Adipose tissue (tissue), 3 donors: ENCODE measurements around the gene VPS26B. TPM values are rescaled to one million over a fixed set of nuclear protein-coding genes. Genes with fewer than 3 reads are reported as not detected.
"Not testable (repeated sequence)": the region's sequence is repeated elsewhere in the genome, so short reads cannot be mapped to it uniquely, and the experiment has no call there.

Source experiments
- H3K27ac ChIP-seq: one replicate; pipeline ENCODE4 v1.5.1; 2013; ENCODE audit warnings: low read depth, low read length
- WGBS, 3 donors: extraction: QIAGEN DNeasy Blood & Tissue Kit; methylation state at CpG; one replicate each; pipeline ENCODE4 v1.1.7; 2013; 5-methylcytosine and 5-hydroxymethylcytosine counted together
- polyA plus RNA-seq, 3 donors: library from polyadenylated mRNA; stranded (reverse); fragments of 200-250 nt; gene quantifications; one replicate each; pipeline ENCODE4 v1.2.3, GENCODE V29; 2013
- donor health status: healthy with polysubstance abuse.
- donor health status: Bipolar disorder and iron deficiency.
- donor health status: healthy.

VPS26B gene
- polyA plus RNA-seq, 3 donors, result 19.8 to 24.4 (median 20.8) TPM

DNA sequence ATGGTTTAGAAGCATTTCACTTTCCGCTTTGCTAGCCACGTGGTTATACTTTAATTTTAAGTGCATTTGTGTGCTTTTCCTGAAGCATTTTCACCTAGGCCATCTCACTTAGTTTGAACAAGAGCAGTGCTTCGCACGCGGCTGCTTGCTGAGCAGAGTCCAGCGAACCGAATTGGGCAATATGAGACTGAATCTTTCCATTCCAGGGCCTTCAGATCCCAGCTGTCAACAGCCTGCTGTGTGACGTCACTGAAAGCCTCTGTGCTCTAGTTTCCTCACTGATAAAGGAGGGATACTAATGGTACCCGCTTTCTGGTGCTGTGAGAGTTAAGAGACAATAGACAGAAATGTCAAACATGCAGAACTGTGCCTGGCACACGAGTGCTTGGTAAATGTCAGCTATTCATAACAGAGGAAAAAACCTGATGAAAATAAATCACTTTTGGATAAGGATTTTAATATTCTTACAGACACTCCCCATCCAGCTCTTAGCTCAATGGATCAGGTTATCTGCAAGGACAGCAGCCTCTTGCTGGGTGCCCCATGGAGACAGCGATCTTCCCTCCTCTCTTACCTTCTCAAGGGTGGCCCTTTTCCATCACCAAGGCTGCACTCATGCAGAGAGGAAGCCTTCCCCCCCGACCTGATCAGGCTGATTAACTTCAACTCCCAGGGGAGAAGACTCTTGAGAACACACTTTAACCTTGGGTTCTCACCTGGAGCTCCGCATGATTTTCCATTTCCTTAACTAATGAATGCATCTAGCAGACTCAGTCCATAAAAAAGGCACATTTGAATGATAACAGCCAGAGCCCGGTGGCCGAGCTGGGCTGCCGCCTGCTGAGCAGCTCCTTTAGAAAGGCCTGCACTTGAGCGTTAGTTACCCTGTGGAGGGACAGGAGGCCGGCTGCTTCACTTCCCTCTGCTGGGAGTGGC, 48.2 kb downstream of the VPS26B start:
- H3K27ac ChIP-seq, result no peak overlapping the region
- WGBS, 3 donors, result 31 to 39% (median 34%) methylated on average over 18 of the region's 18 CpGs

DNA sequence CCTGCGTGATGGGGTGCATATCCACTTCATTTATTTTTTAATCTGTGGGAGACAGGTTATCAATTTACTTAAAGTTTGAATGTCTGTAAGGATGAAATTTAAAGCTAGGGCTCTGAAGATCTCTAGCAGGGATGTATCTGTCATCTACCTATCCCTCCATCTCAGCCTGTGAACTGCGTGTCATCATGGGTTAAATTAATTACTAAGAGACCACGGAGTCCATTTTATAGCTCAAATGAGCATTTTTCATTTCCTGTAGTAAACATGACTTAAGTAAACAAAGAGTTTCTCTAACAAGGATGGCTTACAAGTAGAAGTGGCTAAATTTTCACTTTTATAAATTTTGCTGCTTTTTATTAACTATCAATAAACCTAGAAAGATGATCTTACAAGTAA, 48.8 kb downstream of the VPS26B start:
- no peak overlapping the region for H3K27ac ChIP-seq
- 24 to 51% (median 37%) methylated on average over 3 of the region's 3 CpGs for WGBS, 3 donors

DNA sequence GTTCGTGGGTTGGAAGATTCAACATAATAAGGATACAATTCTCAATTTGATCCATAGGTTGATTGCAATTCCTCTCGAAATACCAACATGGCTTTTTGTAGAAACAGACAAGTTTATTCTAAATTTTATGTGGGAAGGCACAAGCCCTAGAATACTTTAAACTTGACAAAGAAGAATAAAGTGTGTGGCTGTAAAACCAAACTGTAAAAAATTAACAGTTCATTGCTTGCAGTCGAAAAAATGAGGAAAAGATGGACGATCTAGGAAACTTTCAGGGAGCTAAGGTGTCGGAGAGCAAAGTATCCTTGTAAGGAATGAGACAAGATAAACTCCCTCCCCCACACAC, 50.7 kb downstream of the VPS26B start:
- no peak overlapping the region for H3K27ac ChIP-seq
- WGBS, 3 donors, result 21 to 28% (median 23%) methylated on average over 5 of the region's 5 CpGs

DNA sequence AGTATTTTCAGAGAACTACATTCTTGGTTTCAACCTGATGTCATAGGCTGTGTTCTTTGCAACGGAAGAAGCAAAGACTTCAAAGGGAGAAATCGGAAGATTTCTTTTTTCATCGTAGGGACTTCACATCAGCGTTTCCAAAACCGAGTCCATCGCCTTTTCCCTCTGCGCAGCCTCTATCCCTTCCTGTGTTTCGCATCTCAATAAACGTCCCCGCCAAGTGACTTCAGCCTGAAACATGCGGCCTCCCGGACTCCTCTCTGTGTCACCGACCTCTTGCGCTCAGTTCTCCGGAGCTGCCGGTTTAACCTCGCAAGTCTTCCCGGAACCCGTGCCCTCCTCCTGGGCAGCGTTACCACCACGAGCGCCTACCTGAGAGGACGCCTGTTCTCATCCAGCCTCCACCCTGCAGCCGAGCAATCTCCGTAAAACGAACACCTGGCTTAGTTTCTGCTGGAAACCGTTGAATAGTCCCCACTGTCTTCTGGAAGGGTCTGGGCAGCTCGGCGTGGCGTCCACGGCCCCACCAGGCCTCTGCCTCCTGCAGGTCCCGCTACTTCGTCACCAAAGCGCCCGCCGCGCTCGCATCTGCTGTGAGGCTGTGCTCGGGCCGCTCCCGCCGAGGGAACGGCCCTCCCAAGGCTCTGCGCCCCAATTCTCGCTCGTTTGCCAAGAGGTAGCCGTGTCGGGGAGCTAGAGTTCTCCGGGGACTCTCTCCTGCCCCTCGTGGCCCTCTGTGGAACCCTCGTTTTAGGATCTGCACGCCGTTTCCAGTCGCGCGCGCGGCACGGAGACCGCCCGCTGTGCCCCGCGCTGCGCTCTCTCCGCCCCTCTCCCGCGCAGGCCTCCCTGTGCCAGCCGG, 51.3 kb downstream of the VPS26B start, which contains the start of gene GLB1L3:
TSS of gene GLB1L3 (plus strand) at position 846 of the 862 bp plus-strand sequence. CDS start 362 bp downstream, outside the sequence.
- no peak within 1 kb of the TSS for H3K27ac ChIP-seq
- 2 to 3% (median 3%) methylated on average over 62 to 68 of the region's 68 CpGs for WGBS, 3 donors

DNA sequence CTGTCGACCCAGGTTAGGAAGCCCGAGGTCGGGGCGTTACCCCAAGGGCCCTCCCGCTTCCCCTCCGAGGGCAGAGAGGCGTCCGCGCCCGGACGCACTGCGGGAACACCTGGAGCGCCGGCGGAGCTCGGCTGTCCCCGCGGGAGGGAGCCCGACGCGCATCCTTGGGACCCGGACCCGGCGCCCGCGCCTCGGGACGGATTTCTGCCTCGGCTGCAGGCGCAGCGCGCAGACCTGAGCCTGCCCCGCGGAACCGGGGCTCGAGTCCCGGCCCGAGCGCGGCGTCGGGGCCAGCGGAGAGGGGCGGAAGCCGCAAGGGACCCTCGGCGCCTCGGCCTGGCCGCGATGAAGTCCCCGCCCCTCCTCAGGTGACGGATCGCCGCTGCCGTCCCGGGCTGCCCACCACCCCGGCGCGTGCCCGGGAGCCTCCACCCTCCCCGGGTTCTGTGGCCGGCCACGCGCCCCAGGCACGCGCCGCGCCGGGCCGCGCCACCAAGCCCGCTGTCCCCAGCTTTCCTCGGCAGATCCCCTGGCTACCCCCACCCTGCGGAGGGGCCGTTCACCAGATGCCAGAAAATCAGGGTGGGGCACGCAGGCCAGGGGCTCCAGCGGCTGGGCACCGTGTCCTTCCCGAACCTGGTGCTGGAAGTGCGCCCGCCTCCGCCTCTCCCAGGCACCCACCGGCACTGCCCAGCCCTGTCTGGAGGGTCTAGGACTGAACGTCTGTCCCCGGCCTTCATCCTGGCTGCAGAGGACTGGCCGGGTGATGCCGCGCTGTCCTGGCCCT, 52.1 kb downstream of the VPS26B start:
- 1 to 2% (median 2%) methylated on average over 54 to 88 of the region's 88 CpGs for WGBS, 3 donors
- H3K27ac ChIP-seq, result no peak overlapping the region

DNA sequence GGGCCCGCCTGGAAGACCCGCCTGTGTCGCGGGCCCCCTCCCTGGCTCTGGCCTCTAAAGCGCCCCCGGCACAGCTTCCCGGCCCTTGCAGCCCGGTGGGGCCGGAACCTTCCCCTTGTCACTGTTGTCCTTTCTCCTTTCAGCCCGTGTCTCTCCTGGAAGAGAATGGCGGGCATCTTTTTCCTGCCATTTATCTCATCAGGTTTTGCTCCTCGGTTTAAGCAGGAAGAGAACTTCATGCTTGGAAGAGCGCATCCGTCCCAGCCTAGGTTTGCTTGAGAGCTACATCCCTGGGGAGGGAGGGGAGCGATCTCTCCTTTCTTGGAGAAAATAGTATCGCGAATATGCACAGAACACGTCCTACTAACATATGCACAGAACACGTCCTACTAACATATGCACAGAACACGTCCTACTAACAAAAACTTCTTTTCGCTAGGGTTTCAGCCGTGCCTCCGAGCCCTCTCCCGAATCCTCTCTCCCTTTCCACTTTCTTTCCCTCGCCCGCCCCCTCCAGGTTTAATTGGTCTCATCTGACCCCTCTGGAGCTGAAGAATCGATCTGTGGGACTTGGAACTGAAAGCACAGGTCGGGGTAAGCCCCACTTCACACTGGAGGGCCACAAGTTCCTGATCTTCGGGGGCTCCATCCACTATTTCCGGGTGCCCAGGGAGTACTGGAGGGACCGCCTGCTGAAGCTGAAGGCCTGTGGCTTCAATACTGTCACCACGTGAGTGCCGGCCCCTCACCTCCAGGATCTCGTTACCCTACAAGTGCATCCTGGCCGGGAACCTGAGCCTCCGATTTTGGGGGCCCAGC, 52.9 kb downstream of the VPS26B start:
- H3K27ac ChIP-seq, result no peak overlapping the region
- WGBS, 3 donors, result 19 to 23% (median 20%) methylated on average over 35 to 36 of the region's 36 CpGs

DNA sequence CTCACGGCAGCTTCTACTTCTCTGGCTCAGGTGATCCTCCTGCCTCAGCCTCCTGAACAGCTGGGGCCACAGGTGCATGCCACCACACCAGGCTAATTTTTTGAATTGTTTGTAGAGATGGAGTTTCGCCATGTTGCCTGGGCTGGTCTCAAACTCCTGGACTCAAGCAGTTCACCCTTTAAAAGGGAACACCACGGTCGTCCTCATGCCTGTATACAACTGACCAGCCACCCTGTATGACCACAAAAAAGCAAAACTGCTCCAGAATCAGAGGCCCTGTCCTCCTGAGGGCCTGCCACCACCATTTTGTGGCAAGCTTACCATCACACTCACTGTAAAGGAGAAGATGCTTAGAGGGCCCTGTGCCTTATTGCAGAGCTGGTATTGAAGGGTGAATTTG, 53.9 kb downstream of the VPS26B start:
- H3K27ac ChIP-seq, result no peak overlapping the region
- WGBS, 3 donors, result 92 to 97% (median 96%) methylated on average over 4 of the region's 4 CpGs

DNA sequence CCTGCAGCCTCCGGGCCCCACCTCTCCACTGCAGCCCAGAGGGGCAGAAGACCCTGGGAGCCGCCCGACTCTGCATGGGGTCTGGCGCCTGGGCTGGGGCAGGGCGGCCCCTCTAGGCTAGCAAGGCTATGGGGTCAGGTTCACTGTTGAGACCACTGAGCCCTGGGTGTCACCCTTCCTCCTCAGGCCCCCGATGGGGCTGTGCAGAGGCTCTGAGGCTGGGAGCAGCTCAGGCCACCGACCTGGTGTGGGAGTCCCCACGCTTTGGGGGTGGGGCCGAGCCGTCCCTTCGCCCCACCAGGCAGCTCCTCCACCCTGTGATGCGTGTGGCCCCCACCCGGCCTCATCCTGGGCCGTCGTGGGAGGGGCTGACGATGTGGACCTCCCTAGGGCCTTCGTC, 57.2 kb downstream of the VPS26B start:
- 87 to 100% (median 96%) methylated on average over 1 to 14 of the region's 17 CpGs for WGBS, 3 donors
- not testable (repeated sequence) for H3K27ac ChIP-seq

DNA sequence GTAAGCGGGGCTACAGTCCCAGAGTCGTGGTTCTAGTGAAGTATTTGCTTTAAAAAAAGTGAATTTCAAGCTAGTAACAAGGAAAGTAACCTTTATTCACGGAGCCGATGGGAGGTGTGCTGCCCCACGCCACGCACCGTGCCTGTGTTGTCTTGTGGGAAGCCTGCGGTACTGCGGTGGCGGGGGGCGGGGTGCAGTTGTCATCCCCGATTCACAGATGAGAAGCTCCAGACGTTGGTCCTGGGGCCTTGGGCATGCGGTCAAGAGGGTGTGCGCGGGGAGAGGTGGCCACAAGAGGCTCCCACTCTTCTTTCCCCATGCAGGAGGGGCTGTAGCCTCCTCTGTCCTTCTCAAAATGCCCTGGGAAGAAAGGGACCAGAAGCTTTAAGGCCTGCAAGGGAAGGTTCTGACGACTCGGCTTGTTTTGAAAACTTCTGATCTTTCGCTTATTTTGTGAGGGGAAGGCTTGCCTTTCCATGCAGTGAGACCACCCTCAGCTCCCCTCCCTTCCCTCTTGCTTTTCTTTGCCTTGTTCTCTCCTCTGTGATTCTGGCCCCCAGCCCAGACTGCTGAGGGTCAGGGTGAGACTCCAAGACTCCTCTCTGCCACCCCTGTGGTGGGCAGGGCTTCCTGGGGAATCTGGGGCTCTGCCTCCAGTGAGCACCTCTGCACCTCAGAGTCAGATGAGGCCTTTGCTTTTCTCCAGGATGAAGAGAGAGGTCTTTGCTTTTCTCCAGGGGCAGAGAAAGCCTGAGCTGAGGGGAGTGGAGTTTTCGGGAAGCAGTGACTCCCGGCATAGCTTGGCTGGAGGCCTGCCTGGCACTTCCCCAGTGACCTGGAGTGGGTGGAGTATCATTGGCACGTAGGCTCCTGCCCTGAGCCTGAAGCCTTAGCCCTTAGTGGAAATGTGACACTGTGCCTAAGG, 57.9 kb downstream of the VPS26B start:
- no peak overlapping the region for H3K27ac ChIP-seq
- 77 to 85% (median 78%) methylated on average over 22 of the region's 22 CpGs for WGBS, 3 donors

DNA sequence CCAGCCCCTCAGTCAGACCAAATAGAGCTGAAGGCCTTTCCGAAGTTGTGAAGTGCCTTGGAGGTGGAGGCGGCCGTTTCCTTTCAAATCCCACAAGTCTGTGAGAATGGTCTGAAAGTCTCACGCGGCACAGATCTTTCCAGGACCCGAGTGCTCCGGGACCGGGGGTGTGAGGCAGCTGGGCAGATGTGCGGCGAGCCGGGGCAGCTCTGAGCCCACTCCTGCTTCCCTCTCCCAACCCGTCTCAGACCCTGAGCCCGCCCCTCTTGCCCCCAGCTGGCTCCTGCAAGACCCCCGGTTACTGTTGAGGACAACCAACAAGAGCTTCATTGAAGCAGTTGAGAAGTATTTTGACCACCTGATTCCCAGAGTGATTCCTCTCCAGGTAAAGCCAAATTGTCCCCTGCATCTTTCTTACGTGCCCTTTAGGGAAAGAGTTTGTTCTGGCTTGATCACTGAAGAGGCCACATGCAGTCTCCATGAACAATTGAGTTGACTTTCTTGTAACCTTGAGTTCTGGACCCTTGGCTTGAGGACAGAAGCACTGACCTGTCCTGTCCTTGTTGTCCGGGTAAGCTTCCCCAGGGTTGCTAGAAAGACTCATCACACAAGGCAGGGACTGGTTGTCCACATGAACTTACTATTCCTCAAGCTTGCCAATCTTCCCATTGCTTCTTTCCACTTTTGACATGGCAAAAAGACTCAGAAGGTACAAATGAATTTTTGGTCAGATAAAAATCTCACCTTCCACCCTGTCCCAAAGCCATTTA, 59.2 kb downstream of the VPS26B start:
- WGBS, 3 donors, result 83 to 92% (median 88%) methylated on average over 16 of the region's 16 CpGs

DNA sequence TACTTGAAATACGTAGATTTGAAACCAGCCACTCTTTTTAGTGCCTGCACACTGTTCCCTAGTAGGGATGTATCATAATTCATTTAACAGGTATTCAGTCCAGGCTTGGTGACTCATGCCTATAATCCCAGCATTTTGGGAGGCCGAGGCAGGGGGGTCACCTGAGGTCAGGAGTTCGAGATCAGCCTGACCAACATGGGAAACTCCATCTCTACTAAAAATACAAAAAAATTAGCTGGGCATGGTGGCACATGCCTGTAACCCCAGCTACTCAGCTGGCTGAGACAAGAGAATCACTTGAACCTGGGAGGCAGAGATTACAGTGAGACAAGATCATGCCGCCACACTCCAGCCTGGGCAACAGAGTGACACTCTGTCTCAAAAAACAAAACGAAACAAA, 59.9 kb downstream of the VPS26B start:
- not testable (repeated sequence) for H3K27ac ChIP-seq
- 87 to 93% (median 91%) methylated on average over 5 of the region's 5 CpGs for whole genome bisulfite sequencing, 3 donors

More for the DNA sequence above, 59.2 kb downstream of the VPS26B start:
- H3K27ac ChIP-seq, result no peak overlapping the region

DNA sequence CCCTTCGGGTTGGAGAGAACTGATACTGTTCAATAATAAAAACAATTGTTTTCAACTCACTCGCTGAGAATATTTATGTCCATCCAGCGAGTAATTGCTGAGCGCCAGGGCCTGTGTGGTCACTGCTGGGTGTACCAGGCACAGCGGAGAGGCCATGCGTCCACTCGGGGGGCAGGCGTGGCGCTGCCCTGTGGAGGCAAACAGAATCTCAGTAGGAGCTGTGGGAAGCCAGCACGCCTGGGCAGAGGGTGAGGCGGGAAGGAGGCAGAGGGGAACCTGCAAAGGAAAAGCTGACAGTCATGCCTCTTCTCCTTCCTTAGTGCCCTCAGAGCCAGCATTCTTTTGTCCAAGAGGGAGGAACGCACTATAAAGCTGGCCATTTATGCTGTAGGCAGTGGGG, 63.1 kb downstream of the VPS26B start:
- WGBS, 3 donors, result 89 to 93% (median 91%) methylated on average over 12 of the region's 12 CpGs
- H3K27ac ChIP-seq, result no peak overlapping the region

DNA sequence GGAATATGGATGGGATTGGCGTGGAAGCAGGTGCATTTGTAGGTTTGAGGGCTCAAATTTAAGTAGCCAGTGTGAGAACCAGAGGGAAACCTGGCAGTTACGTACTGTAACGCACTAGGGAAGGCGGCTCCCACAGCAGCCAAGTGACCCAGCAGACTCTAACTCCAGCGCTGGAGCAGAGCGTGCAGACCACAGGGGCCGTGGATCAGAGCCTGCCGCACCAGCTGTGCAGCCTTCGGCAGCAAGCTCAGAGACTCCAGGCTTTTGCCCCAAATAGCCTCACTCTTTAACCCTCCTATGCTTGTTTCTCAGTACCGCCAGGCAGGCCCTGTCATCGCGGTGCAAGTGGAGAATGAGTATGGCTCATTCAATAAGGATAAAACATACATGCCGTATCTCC, 64.0 kb downstream of the VPS26B start:
- no peak overlapping the region for H3K27ac ChIP-seq
- WGBS, 3 donors, result 92 to 96% (median 95%) methylated on average over 13 of the region's 13 CpGs

DNA sequence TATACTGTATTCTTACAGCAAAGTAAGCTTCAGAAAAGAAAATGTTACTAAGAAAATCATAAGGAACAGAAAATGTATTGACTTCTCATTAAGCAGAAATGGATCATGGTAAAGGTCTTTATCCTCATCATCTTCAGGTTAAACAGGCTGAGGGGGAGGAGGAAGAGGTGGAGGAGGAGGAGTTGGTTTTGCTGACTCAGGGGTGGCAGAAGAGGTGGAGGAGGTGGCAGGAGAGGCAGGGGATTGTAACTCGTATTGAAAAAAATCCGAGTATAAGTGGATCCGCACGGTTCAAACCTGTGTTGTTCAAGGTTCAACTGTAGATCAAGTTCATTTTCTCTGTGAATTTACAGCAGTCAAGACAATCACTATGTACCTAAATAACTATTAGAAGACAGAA, 64.7 kb downstream of the VPS26B start:
- WGBS, 3 donors, result 64 to 83% (median 83%) methylated on average over 4 of the region's 4 CpGs

DNA sequence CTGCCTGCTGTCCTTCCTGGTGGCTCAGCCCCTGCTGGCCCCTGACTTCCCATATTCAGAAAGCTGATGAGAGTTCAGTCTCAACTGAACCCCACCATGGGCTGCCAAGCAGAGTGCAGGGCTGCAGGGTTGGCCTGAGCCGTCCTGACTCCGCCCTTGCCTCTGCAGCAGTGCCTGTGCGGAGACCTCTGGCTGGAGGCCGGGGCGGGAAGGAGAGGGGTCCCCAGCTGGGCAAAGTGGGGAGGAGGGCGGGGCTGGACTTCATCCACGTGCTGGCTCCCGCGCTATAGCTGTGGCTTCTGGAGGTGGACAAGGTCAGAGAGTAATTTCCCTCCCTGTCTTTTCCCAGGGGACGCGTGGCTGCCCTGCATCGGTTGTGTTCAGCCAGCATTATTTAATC, 65.3 kb downstream of the VPS26B start:
- 33 to 42% (median 37%) methylated on average over 12 of the region's 12 CpGs for WGBS, 3 donors
- no peak overlapping the region for H3K27ac ChIP-seq

More for the DNA sequence above, 64.7 kb downstream of the VPS26B start:
- no peak overlapping the region for H3K27ac ChIP-seq

DNA sequence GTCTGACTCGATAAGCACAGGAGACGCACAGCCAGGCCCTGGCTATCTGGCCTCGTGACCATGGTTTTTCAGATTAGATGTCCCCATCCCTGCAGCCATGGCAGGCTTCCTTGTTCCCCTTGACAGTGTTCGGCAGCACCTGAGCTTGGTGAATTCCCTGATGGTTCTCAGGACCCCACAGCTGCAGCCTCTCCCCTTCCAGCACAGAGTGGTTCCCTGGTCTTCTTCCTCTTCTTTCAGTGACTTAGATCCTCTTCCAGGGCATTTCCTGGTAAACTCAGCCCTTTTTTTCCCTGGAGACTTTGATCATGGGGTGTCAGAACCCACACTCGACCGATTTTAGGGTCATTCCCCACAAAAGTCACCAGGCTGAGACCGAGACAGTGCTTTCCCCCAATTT, 66.2 kb downstream of the VPS26B start:
- no peak overlapping the region for H3K27ac ChIP-seq
- WGBS, 3 donors, result 83 to 90% (median 89%) methylated on average over 7 of the region's 7 CpGs
